Vagina (tissue), 2 donors: ENCODE results near the gene C5orf22.

ENCODE experiments used
- CTCF ChIP-seq, 3 experiments: fragments of 450-650 bp in 2 of 3; fragments of 200-600 bp in 1 of 3; sonication (generic) in 1 of 3; IDR thresholded peaks; one replicate each; pipeline ENCODE4 v1.5.1; 2017 to 2019; ENCODE audit warnings: antibody characterized with exemption in 3 of 3, mild to moderate bottlenecking in 2 of 3, moderate library complexity in 2 of 3
- POLR2A ChIP-seq, 2 donors: fragments of 450-650 bp; IDR thresholded peaks; one replicate each; pipeline ENCODE4 v1.6.1; 2017; ENCODE audit warnings: antibody characterized with exemption in 2 of 2, mild to moderate bottlenecking in 2 of 2, moderate library complexity in 2 of 2
- POLR2AphosphoS5 ChIP-seq, 2 donors: sonication (generic); formaldehyde crosslinking; IDR thresholded peaks; one replicate each; pipeline ENCODE4 v1.9.0; 2017; ENCODE audit warnings: antibody characterized with exemption in 2 of 2, mild to moderate bottlenecking in 2 of 2, low read depth in 1 of 2; ENCODE audit not compliant: insufficient read depth in 1 of 2

- TF ChIP-seq CTCF (IDR thresholded peaks at IDR 0.05) (no peak), POLR2A (IDR thresholded peaks at IDR 0.05) (no peak), POLR2AphosphoS5 (IDR thresholded peaks at IDR 0.05; ENCODE audit: insufficient read depth in 1 of 2, low read depth in 1 of 2) (no peak)
Measured at GRCh38 chr5:31486441-31486840, 45.7 kb upstream of the C5orf22 start.
